Common myeloid progenitor, CD34-positive (primary cell): ENCODE measurements around the gene SYT8.

Experiments
- CTCF ChIA-PET: fragments of 350-600 bp; sonication (Branson Sonifier 250); formaldehyde crosslinking; loops from one replicate; lab custom pipeline; 2021; ENCODE audit warnings: antibody characterized with exemption; lab: Charles Lee
- POLR2A ChIA-PET: fragments of 350-600 bp; sonication (Branson Sonifier 250); formaldehyde crosslinking; loops from one replicate; lab custom pipeline; 2021; ENCODE audit warnings: antibody characterized with exemption; lab: Charles Lee
- DNase-seq, 3 donors: peaks; one replicate each; pipeline versions ENCODE4 v3.0.0 to v3.0.0-alpha.2; 2013
- H3K27ac ChIP-seq, 2 experiments: 1 replicate in 1 of 2; 2 replicates in 1 of 2; pipeline ENCODE4 v1.7.0; 2013; ENCODE audit warnings: inconsistent platforms in 2 of 2, low read length in 2 of 2, mild to moderate bottlenecking in 2 of 2, low read depth in 1 of 2, moderate library complexity in 1 of 2; ENCODE audit not compliant: severe bottlenecking in 2 of 2, insufficient read depth in 1 of 2, poor library complexity in 1 of 2
- H3K27me3 ChIP-seq, 5 experiments: replicated peaks in 2 of 5; 1 replicate in 3 of 5; 2 replicates in 2 of 5; pipeline versions ENCODE4 v1.6.1 to v1.7.0; 2013; ENCODE audit warnings: low read length in 4 of 5, mild to moderate bottlenecking in 2 of 5, moderate library complexity in 2 of 5, inconsistent platforms in 1 of 5; ENCODE audit not compliant: insufficient read depth in 5 of 5, control insufficient read depth in 4 of 5
- H3K36me3 ChIP-seq, 4 experiments: 1 replicate in 2 of 4; 2 replicates in 2 of 4; pipeline versions ENCODE4 v1.6.1 to v1.7.0; 2013; ENCODE audit warnings: low read length in 3 of 4, control low read depth in 1 of 4, mild to moderate bottlenecking in 1 of 4; ENCODE audit not compliant: control insufficient read depth in 4 of 4, insufficient read depth in 4 of 4
- H3K4me1 ChIP-seq, 4 experiments: 1 replicate in 3 of 4; 2 replicates in 1 of 4; pipeline versions ENCODE4 v1.6.1 to v1.7.1; 2013; ENCODE audit warnings: low read length in 3 of 4, mild to moderate bottlenecking in 3 of 4, control low read depth in 1 of 4, inconsistent platforms in 1 of 4, moderate library complexity in 1 of 4; ENCODE audit not compliant: control insufficient read depth in 4 of 4, insufficient read depth in 4 of 4; ENCODE audit errors: control extremely low read depth in 1 of 4
- H3K4me3 ChIP-seq, 7 experiments: 1 replicate in 4 of 7; 2 replicates in 3 of 7; pipeline versions ENCODE4 v1.5.1 to v1.7.0; 2013; ENCODE audit warnings: mild to moderate bottlenecking in 7 of 7, low read length in 6 of 7, moderate library complexity in 6 of 7, inconsistent platforms in 2 of 7, low read depth in 2 of 7, control low read depth in 1 of 7; ENCODE audit not compliant: insufficient read depth in 4 of 7, control insufficient read depth in 1 of 7; ENCODE audit errors: extremely low read depth in 1 of 7
- H3K9me3 ChIP-seq, 5 experiments: 1 replicate in 4 of 5; 2 replicates in 1 of 5; pipeline versions ENCODE4 v1.6.1 to v1.7.1; 2013; ENCODE audit warnings: low read length in 4 of 5, mild to moderate bottlenecking in 2 of 5, inconsistent platforms in 1 of 5, low read depth in 1 of 5, moderate library complexity in 1 of 5; ENCODE audit not compliant: control insufficient read depth in 4 of 5, insufficient read depth in 2 of 5; ENCODE audit errors: control extremely low read depth in 1 of 5
- WGBS: methylation state at CpG from one replicate; pipeline ENCODE4 v1.1.5; 2013; ENCODE audit not compliant: insufficient coverage; 5-methylcytosine and 5-hydroxymethylcytosine counted together

Gene SYT8

DNA sequence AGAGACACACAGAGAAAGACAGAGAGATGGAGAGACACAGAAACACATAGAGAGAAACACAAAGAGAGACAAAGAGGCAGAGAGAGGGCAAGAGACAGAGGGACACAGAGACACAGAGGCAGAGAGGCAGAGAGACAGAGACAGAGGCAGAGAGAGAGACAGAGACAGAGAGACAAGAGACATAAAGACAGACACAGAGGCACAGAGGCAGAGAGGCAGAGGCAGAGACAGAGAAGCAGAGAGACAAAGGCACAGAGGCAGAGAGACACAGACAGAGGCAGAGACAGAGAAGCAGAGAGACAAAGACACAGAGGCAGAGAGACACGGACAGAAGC lies 10.3 kb downstream of the SYT8 start:
- DNase-seq, result no peak
- H3K4me3 ChIP-seq, result peak overlapping the region in 2 of 7 experiments; percentile 10 to 42
- no peaks in the 10 kb centered on the region for H3K36me3 ChIP-seq
- peaks cover 8 to 76% (median 48%) of the 10 kb centered on the region in 4 experiments for H3K4me1 ChIP-seq
- H3K27ac ChIP-seq, result peak overlapping the region in 1 of 2 experiments; percentile 20
- H3K9me3 ChIP-seq, result no peaks in the 10 kb centered on the region
- WGBS, result 80% methylated on average over 1 of the region's 1 CpG
- CTCF ChIA-PET, result interaction anchor here (1.5 to 1.6 kb wide), 2 partner anchors 37 to 156 kb away, joined by 6 to 7 read pairs; no protein-coding TSS in a partner anchor
- no peaks in the 10 kb centered on the region for H3K27me3 ChIP-seq
- POLR2A ChIA-PET, result no interaction called here

DNA sequence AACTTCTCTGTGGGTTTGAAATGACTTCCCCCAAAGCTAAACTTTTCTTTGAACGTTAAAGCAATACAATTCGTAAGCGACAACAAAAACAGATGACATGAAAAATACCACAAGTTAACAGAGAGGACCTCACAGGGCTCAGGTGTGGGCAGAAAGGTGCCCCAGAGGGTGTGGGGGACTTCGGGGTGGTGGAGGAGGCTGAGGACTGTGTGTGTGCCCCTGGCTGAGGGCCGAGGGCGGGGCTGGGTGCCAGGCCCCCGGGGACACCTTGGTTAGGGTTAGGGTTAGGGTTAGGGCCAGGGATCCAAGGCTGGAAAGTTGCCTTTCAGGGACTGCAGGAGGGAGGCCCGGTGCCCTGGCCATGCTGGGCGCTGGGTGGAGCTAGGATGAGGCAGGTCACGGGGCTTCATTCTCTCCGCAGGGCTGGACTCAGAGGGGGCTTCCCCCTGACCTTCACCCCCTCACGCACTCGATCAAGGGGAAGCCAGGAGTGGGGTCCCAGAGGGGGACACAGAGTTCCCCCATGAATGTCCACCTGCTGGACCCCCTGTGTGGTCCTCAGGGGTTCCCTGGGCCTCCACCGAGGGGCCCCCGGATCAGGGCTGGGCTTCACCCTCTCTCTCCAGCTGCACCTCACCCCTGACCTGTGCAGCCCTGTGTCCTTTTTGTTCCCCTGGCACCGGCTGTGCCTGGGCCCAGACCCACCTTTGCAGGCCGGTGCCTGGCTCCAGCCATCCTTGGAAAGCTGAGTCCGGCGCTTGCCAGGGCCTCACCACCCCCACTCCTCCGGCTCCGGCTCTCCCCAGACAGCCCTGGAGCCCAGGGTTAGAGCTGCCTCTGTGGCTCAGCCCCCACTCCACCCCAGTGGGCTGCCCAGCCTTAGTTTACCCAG lies 11.0 kb downstream of the SYT8 start:
- POLR2A ChIA-PET, result no interaction called here
- Histone ChIP-seq H3K27ac (no peak overlapping the region), H3K4me3 (peak overlapping the region in 2 of 7 experiments; percentile 10 to 42), H3K4me1 (peaks cover 8 to 76% (median 46%) of the 10 kb centered on the region in 4 experiments), H3K27me3 (no peaks in the 10 kb centered on the region), H3K9me3 (no peaks in the 10 kb centered on the region), H3K36me3 (no peaks in the 10 kb centered on the region)
- peak in 2 of 3 donors; percentile 30 to 42 for DNase-seq
- CTCF ChIA-PET, result interaction anchor here (0.9 to 4.5 kb wide), 8 partner anchors 10 to 193 kb away, joined by 3 to 18 read pairs (median 4); partner anchors contain the start of gene SYT8
- WGBS, result 75% methylated on average over 15 of the region's 21 CpGs

DNA sequence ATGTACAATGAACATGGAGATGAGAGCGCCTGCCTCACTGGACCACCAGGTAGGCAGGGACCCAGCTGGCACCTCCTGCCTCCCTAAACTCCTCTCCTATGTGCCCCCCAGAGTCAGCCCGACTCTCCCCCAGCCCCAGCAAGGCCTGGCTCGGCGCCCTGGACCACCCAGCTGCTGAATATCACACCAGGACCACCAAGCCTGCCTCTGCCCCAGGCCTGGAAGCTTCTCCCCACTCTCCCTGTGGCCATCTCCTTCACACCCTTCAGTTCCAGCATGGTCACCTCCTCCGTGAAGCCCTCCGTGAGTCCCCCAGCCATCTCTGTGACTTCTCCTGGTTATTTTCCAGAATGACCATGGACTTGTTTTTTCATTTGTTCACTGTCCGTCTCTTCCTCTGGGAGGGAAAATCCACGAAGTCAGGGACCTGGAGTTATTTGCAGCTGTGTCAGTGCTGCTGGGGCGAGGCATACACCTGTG lies 11.7 kb downstream of the SYT8 start:
- Histone ChIP-seq H3K27ac (no peak overlapping the region), H3K27me3 (no peaks in the 10 kb centered on the region), H3K9me3 (no peaks in the 10 kb centered on the region), H3K36me3 (no peaks in the 10 kb centered on the region), H3K4me1 (peaks cover 8 to 74% (median 44%) of the 10 kb centered on the region in 4 experiments), H3K4me3 (no peak overlapping the region)
- ChIA-PET CTCF (interaction anchor here (1.2 to 4.5 kb wide), 7 partner anchors 12 to 155 kb away, joined by 3 to 18 read pairs (median 6); partner anchors contain the start of gene SYT8), POLR2A (no interaction called here)
- DNase-seq, result no peak
- WGBS, result 100% methylated on average over 8 of the region's 9 CpGs

DNA sequence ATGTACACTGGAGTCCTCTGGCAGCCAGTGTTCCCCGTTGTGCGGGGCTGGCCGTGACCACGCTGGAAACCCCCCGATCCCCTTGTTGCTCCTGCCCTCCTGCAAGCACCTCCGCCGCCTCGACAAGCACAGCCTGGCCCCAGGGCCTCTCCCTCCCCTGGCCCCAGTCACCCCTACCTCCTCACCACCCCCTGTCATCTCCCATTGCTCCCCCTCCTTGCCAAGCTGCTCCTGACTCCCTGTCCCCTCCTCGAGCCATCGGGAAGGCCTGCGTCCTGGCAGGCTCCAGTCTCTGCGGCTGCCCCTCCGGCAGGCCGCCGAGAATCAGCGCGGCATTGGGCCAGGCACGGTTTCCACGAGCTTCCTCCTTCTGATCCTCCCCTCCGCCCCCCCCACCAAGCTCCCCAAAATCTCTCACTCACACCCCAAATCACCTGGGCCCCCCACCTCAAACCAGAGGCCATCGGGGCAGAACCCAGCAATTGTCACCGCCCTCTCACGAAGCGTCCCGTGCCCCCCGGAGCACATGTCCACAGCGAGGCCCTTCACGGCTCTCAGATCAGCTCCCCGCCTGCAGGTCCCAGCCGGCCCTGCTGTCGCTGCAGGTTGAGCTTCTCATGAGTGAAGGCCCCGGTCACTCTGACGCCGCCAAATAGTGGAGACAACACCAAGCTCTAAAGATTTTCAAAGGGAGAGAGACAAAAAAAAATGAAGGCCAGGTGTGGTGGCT lies 12.4 kb downstream of the SYT8 start:
- Histone ChIP-seq H3K9me3 (no peaks in the 10 kb centered on the region), H3K36me3 (no peaks in the 10 kb centered on the region), H3K4me3 (no peak overlapping the region), H3K4me1 (peaks cover 8 to 74% (median 51%) of the 10 kb centered on the region in 4 experiments), H3K27ac (no peak overlapping the region), H3K27me3 (no peaks in the 10 kb centered on the region)
- POLR2A ChIA-PET, result interaction anchor here (0.7 kb wide), 1 partner anchor 120 kb away, joined by 5 read pairs; no protein-coding TSS in a partner anchor
- CTCF ChIA-PET, result interaction anchor here (1.2 to 4.5 kb wide), 6 partner anchors 11 to 146 kb away, joined by 3 to 18 read pairs (median 4); partner anchors contain the start of gene SYT8
- DNase-seq, result no peak
- WGBS, result 94% methylated on average over 24 of the region's 34 CpGs

DNA sequence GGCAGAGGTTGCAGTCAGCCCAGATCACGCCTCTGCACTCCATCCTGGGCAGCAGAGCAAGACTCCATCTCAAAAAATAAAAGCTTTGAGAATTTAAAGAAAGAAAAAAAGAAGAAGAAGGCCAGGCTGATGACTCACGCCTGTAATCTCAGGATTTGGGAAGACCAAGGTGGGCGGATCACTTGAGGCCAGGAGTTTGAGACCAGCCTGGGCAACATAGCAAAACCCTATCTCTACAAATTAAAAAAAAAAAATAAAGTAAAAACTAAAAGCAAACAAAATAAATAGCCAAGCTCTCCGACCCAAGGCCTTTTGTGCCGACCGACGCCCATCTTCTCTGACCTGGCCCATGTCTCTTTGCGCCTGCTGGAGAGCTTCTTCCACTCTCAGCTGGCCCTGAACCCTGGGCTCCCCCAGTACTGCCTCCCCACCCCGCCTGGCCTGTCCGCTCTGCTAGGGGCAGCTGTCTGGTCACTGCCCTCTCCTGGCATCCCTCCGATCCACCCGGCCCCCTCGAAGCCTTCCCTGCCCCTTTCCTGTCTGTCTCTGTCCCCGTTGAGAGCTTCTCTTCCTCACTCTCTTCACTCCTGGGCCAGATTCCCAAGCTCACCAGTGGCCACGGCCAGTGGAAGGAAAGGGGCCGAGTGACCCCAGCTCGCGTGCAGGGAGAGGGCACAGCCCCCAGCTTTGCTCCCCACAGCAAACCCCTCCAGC lies 13.3 kb downstream of the SYT8 start:
- ChIA-PET POLR2A (interaction anchor here (0.7 kb wide), 1 partner anchor 119 kb away, joined by 5 read pairs; no protein-coding TSS in a partner anchor), CTCF (interaction anchor here (0.8 to 4.5 kb wide), 7 partner anchors 9 to 301 kb away, joined by 3 to 18 read pairs (median 4); partner anchors contain the start of gene TNNI2)
- 98% methylated on average over 15 of the region's 18 CpGs for WGBS
- no peak for DNase-seq
- H3K9me3 ChIP-seq, result no peaks in the 10 kb centered on the region
- no peak overlapping the region for H3K4me3 ChIP-seq
- H3K4me1 ChIP-seq, result peaks cover 8 to 74% (median 58%) of the 10 kb centered on the region in 4 experiments
- H3K27me3 ChIP-seq, result no peaks in the 10 kb centered on the region
- no peak overlapping the region for H3K27ac ChIP-seq
- no peaks in the 10 kb centered on the region for H3K36me3 ChIP-seq

DNA sequence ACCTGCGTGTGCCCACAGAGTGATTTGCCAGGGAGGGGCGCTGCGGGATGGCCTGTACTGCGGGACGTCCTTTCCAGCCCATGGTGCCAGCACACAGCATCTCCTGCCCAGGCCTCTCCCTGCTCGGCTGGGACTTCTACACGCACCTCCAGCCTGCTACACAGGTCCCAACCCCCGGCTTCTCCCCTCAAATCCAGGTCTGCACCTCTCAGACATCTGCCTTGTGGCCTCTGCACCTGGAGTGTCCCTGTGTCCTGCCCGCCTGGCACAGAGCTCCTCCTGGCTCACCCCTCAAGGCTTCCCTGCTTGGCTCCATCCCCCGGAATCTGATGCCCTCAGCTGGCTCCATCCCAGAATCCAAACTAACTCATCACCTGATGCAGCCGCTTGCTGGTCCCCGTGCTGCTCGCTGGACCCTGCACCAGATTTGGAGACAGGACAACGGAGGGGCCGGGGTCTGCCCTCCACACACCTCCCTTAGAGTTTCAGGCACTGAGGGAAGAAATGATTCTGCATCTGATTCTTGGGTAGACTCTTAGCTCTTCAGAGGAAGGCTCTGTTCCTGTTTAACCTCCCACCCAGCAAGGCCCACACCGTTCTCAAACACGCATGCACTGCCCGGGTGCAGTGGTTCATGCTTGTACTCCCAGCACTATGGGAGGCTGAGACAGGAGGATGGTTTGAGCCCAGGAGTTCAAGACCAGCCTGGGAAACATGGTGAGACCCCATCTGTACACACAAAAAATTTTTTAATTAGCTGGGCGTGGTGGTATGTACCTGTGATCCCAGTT lies 14.0 kb downstream of the SYT8 start:
- no peaks in the 10 kb centered on the region for H3K27me3 ChIP-seq
- POLR2A ChIA-PET, result no interaction called here
- CTCF ChIA-PET, result interaction anchor here (0.7 to 4.5 kb wide), 10 partner anchors 8 to 301 kb away, joined by 3 to 18 read pairs (median 3); partner anchors contain the start of gene TNNI2
- H3K9me3 ChIP-seq, result no peaks in the 10 kb centered on the region
- H3K4me3 ChIP-seq, result no peak overlapping the region
- peaks cover 8 to 75% (median 60%) of the 10 kb centered on the region in 4 experiments for H3K4me1 ChIP-seq
- no peak for DNase-seq
- WGBS, result 97% methylated on average over 14 of the region's 19 CpGs
- no peak overlapping the region for H3K27ac ChIP-seq
- no peaks in the 10 kb centered on the region for H3K36me3 ChIP-seq
